Activated gamma-delta T cell (primary cell): Measurements from ENCODE around the gene FBF1.

Source experiments
- DNase-seq: peaks from one replicate; lab custom pipeline; 2025; lab: John Stamatoyannopoulos, UW

FBF1 gene

DNA sequence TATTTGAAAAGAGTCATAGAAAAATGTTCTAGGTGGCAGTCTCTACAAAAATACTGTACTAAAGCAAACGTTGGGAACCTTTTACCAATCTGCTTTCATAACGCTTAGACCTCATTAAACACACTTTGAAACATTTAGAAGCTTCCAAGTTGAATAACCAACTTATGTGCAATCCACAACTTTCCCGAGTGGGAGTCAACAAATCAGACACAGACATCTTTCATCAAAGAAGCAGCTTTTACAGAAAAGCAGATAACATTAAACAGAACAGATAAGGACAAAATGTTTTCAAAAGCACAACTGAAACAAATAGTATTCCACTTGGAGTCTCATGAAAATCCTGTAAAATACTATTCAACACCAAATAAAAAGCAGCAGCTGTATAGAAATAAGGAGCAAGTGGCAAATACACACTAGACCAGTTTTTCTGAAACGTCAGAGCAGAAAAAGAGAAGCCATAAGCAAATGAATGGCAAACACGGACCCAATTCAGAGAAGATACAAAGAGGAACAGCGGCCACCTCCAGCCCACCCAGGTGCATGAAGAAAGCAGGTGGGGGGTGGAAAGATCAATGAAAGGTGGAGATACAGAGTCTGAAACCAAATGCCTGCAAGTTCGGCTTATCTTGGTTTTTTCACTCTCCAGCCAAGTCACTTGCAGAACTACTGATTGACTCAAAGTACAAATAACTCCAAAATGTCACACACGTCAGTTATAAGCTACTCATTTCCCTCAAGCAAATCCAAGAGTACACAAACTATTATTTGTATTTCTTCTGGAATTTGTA, 18.4 kb upstream of the FBF1 start:
- DNase-seq = no peak

GRCh38 chr17:75950855-75951554, 10.2 kb upstream of the FBF1 start:
- no peak for DNase-seq

DNA sequence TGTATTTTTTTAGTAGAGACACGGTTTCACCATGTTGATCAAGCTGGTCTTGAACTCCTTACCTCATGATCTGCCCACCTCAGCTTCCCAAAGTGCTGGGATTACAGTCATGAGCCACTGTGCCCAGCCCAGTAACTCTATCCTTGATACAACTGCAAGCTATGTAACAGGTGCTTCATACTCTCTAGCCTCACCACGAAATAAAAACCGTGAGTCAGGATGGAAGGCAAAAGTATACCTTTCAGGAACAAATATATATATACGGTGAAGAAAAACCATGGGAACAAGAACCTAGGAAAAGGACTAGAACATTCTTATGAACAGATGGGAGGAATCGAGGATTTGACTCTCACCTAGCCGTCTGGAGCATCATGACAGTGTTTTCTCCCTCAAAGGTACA, 9.6 kb upstream of the FBF1 start:
- no peak for DNase-seq

GRCh38 chr17:75945211-75945610, 4.4 kb upstream of the FBF1 start:
- DNase-seq = no peak

- DNase-seq = no peak
Observed at GRCh38 chr17:75943491-75943890, 2.6 kb upstream of the FBF1 start.

- no peak for DNase-seq
Observed at GRCh38 chr17:75942473-75942872, 1.6 kb upstream of the FBF1 start.

- DNase-seq = no peak
Observed at GRCh38 chr17:75941442-75941819, 589 bp upstream of the FBF1 start.

DNA sequence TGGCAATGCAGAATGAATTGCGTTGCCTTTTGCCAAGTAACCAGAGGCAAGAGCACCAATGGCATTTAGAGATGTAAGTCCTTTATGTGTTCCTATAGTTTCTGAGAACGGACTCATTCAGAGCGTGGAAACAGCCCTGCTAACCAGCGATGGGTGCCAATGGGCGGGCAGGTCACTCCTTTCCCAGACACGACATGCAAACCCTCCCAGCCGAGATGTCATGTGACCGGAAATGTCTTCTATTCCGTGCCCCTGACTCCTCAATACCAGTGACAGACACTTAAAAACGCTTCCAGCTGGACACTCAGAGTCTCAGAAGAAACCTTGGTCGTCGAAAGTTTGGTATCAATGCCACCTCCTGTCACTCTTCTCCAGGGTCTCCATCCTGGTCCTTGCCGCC, 3.2 kb downstream of the FBF1 start:
- DNase-seq = no peak

GRCh38 chr17:75933808-75934207, 7.0 kb downstream of the FBF1 start:
- no peak for DNase-seq

DNA sequence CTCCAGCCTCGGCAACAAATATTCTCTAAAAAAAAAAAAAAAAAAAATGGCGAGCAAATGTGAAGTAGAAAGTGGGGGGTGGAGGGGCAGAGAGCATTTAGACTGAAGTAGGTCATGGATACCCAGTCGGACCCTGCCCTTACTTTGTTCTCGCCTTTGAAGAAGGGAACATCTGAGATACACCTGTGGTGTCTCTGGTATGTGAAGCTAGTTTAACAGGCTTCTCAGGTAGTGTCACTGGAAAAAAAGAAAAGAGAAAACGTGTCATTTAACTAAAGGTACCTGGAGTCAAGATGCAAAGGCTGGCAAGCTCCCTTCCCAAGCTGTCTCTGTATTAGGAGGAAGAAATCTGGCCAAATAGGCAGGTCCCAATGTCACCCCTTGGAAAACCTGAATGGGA, 8.0 kb downstream of the FBF1 start:
- DNase-seq = no peak

DNA sequence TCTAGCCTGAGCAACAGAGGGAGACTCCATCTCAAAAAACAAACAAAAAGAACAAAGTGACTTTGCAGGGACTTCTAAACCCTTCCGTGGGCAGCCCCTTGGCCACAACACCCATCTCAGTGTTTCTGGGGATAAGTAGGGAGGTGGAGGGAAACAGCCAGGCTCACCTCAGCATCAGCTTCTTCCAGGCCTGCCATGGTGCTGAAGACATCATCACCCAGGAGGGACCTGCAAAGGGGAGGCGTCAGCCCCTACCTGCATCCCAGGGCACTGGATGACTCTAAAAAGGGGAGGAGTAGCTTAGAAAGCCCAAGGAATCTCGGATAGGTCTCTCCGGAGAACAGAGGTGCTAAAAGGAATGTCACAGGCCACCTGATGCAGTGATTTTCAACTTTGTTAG, 9.8 kb downstream of the FBF1 start:
- DNase-seq = no peak

DNA sequence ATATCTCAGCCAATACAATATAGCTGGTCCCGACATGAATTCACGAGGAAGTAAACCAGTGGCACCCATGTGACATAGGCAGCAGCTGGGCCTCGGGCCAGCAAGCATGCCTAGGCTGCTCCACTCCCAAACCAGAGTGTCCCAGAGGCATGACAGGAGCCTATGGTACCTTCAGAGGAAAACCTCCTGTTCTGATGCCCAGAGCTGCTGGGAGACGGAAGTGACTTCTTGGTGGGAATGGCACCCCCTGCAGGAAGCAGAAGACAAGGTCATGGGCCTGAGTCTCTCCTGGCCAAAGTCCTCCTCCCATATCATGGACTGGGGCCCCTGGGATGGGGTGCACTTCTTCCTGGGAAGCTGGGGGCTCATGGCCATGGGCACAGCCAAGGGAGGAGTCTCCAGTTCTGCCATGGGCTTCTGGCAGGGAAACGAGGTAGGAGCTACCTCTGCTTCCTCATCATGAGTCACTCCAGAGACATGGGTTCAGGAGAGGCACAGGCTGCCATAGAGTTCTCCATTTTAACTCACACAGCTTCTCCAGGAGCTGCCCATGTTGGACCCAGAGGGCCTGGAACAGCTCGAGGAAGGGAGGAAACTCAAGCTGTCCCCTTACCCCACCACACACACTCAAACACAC, 13.4 kb downstream of the FBF1 start:
- DNase-seq = no peak

DNA sequence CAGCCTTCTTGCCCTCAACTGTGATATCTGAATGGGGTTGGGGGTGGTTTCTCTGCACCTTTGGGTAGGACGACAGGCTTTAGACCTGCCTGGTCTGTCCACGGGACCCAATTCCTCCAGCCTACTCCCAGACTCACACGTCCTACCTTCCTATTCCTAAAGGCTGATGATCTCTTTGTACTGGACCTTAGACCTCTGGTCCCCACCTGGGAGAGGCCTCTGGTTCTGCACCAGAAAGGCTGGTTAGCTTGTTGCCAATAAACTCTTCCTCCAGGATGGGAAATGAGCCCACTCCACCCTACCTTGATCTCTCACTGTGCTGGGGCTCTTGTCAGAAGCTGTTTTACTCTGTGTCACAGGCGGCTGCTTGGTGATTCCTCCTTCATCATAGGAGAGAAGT, 14.4 kb downstream of the FBF1 start:
- DNase-seq = no peak

- DNase-seq = no peak
Observed at GRCh38 chr17:75925912-75926311, 14.9 kb downstream of the FBF1 start.

DNA sequence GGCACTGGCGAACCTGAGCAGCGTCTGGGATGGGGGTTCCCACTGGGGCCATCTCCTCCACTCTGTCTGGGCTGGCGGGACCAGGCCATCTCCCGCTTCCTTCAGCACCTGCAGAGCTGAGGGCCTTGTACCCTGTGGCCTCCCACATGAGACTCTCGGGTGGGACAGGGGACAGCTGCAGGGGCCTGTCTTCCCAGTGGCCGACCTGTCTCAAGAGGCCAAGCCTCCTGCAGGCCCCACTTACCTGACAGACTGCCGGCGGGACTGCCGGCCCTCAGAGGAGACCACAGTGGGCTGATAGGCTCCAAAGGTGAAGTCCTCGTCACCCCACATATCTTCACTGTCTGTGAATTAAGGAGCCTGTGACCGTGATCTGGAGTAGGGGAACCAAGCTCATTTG, 15.7 kb downstream of the FBF1 start:
- DNase-seq = no peak

- no peak for DNase-seq
Observed at GRCh38 chr17:75922963-75923874, 17.6 kb downstream of the FBF1 start.

GRCh38 chr17:75922173-75922961, 18.5 kb downstream of the FBF1 start:
- DNase-seq = no peak

- no peak for DNase-seq
Observed at GRCh38 chr17:75921596-75921995, 19.2 kb downstream of the FBF1 start.

GRCh38 chr17:75920045-75920560, 20.7 kb downstream of the FBF1 start:
- DNase-seq = no peak

DNA sequence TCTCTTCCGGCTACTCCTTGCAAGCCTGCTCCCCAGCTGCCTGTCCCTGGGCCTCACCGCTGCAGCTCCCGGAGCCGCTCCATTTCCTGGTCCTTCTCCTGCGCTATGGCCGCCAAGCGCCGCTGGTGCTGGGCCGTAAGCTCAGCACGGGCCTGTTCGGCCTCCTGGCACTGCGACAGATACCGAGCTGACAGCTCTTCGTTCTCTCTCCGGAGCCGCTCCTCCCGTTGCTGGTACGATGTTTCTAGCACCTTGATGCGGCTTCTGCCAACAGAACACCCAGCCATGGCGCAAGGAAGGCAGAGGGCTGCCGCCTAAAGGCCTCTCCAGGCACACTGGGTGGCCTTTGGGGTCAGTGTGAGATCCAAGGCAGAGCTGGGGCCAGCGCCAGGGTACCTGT, 21.2 kb downstream of the FBF1 start:
- no peak for DNase-seq

DNA sequence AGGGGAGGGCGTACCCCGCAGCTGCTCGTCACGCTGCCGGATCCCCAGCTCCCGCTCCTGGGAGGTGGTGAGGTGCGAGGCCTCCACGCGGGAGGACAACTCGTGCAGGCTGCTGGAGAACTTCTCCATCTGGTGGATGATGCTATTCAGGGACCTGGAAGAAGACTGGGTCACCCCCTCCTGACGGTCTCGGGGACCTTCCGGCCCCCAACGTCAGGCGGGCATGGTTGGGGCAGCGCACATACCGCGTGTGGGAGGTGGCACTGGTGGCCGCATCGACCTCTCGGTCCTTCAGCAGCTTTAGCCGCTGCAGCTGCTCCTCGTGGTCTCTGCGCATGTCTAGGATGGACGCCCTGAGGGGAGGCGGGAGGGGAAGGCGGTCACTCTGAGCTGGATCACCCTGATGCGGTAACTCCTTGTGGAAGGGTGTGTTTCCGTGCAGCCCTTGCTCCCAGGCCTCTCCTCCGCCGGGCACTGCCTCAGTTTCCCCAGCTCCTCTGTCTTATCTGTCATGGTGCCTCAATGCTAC, 22.9 kb downstream of the FBF1 start:
- no peak for DNase-seq
